Gastroesophageal sphincter (tissue), 4 donors: ENCODE measurements around the gene PRMT1. TPM values are rescaled to one million over a fixed set of nuclear protein-coding genes. Genes with fewer than 3 reads are reported as not detected.
A peak's percentile ranks its signal among the peaks of the same experiment; 100 is the strongest.

Experiments used
- ATAC-seq: fragments of 150-250 bp; one replicate; pipeline ENCODE4 v1.9.1; 2016; ENCODE audit warnings: mild to moderate bottlenecking, moderate library complexity
- H3K27ac ChIP-seq, 4 donors: fragments of 200-600 bp; sonication (generic) in 3 of 4; 1 replicate in 3 of 4; 2 replicates in 1 of 4; pipeline ENCODE4 v1.5.1; 2016 to 2019
- H3K27me3 ChIP-seq: fragments of 200-600 bp; sonication (generic); one replicate; pipeline ENCODE4 v1.5.1; 2019
- H3K36me3 ChIP-seq, 2 donors: fragments of 200-600 bp; sonication (generic); one replicate each; pipeline ENCODE4 v1.5.1; 2019; ENCODE audit warnings: control low read depth in 1 of 2
- H3K4me1 ChIP-seq, 3 donors: fragments of 200-600 bp; sonication (generic); 1 replicate in 2 of 3; 2 replicates in 1 of 3; pipeline ENCODE4 v1.5.1; 2016 to 2019; ENCODE audit warnings: control low read depth in 2 of 3
- H3K4me3 ChIP-seq, 2 donors: fragments of 200-600 bp; sonication (generic); one replicate each; pipeline ENCODE4 v1.5.1; 2019; ENCODE audit warnings: mild to moderate bottlenecking in 1 of 2, moderate library complexity in 1 of 2
- H3K9me3 ChIP-seq, 3 donors: fragments of 200-600 bp; sonication (generic); one replicate each; pipeline ENCODE4 v1.5.1; 2017 to 2019; ENCODE audit warnings: control low read depth in 2 of 3
- CTCF ChIP-seq, 4 experiments: fragments of 200-600 bp in 2 of 4; fragments of 450-650 bp in 2 of 4; sonication (generic) in 1 of 4; IDR thresholded peaks; one replicate each; pipeline ENCODE4 v1.5.1; 2017 to 2019; ENCODE audit warnings: antibody characterized with exemption in 4 of 4, mild to moderate bottlenecking in 2 of 4, moderate library complexity in 2 of 4
- EP300 ChIP-seq: sonication (generic); formaldehyde crosslinking; IDR thresholded peaks from one replicate; pipeline ENCODE4 v1.6.1; 2017; ENCODE audit warnings: antibody characterized with exemption, mild to moderate bottlenecking
- POLR2A ChIP-seq, 2 donors: fragments of 450-650 bp; IDR thresholded peaks; one replicate each; pipeline ENCODE4 v1.6.1; 2017; ENCODE audit warnings: antibody characterized with exemption in 2 of 2, mild to moderate bottlenecking in 2 of 2, moderate library complexity in 1 of 2
- POLR2AphosphoS5 ChIP-seq: sonication (generic); formaldehyde crosslinking; IDR thresholded peaks from one replicate; pipeline ENCODE4 v1.6.1; 2017; ENCODE audit warnings: antibody characterized with exemption
- WGBS, 2 donors: methylation state at CpG; one replicate each; pipeline ENCODE4 v1.1.5; 2018; ENCODE audit warnings: low coverage in 1 of 2; 5-methylcytosine and 5-hydroxymethylcytosine counted together
- total RNA-seq, 4 donors: library from RNA; depleted of rRNA; stranded (reverse); fragments of >200 nt; gene quantifications; one replicate each; pipeline ENCODE4 v1.1.0, GENCODE V29; 2016

PRMT1 gene
- total RNA-seq, 4 donors from 2014 or later = 137 to 152 (median 146) TPM

- Histone ChIP-seq H3K27ac (peak within 1 kb of the TSS in 3 of 4 donors; percentile 62 to 72 (median 71)), H3K9me3 (no peaks in the 10 kb centered on the region), H3K36me3 (peaks cover 0 to 43% of the 10 kb centered on the region in 2 donors), H3K4me3 (peak within 1 kb of the TSS; percentile 25 to 52), H3K4me1 (peaks cover 0 to 37% (median 24%) of the 10 kb centered on the region in 3 donors), H3K27me3 (peaks cover 37% of the 10 kb centered on the region)
- TF ChIP-seq CTCF (IDR thresholded peaks at IDR 0.05) = peak in 3 of 4 experiments; percentile 36 to 57 (median 42)
- TF ChIP-seq POLR2A (IDR thresholded peaks at IDR 0.05) = no peak
- 28% methylated on average over 5 of the region's 54 CpGs; no CpG with 5 or more reads in 1 of the 2 donors for WGBS, 2 donors
- ATAC-seq = peak; percentile 35
Observed at GRCh38 chr19:49689133-49690078, 12.3 kb downstream of the PRMT1 start, which contains the start of gene ADM5. Gene ADM5, plus strand, starts transcription at chr19:49689594. Its CDS starts 244 bp downstream, at chr19:49689838.

- peak overlapping the region in 3 of 4 donors; percentile 46 to 72 (median 71) for H3K27ac ChIP-seq
- H3K4me1 ChIP-seq = peaks cover 0 to 37% (median 24%) of the 10 kb centered on the region in 3 donors
- WGBS, 2 donors = 10% methylated on average over 15 of the region's 39 CpGs; no CpG with 5 or more reads in 1 of the 2 donors
Observed at GRCh38 chr19:49690079-49690655, 13.1 kb downstream of the PRMT1 start.

DNA sequence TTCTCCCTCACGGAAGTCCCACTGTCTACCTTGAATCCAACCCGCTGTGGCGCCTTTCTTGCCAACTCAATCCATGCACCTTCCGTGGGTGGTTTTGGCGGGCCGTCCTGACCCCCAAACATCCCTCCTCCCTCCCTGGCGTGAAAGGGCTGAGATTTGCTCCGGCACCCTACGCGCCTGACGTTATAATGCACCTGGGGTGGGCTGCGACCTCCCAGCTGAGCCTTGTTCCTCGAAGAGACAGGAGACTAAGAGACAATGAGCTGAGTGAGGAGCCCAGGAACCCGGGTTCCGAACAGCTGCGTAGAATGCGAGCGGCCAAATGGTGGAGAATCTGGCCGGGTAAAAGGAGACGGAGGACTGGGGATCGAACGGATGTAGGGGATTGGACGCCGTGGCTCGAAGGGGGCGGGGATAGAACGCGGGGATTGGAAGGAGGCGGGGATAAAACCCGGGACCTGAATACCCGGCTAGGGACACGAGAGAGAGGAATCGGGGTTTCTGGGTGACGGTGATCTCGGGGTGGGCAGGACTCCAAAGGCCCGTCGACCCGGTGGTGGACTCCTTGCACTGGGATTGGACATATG is 13.7 kb downstream of the PRMT1 start, which contains the start of gene CPT1C:
TSS of gene CPT1C (plus strand) at position 461 of the 587 bp plus-strand sequence. CDS start 1,137 bp downstream, outside the sequence.
- TF ChIP-seq POLR2AphosphoS5 (no peak), POLR2A (IDR thresholded peaks at IDR 0.05) (peak in 1 of 2 donors; percentile 21)
- Histone ChIP-seq H3K27ac (peak within 1 kb of the TSS in 3 of 4 donors; percentile 46 to 72 (median 71)), H3K9me3 (no peaks in the 10 kb centered on the region), H3K4me3 (peak within 1 kb of the TSS; percentile 25 to 52), H3K36me3 (peaks cover 0 to 30% of the 10 kb centered on the region in 2 donors), H3K4me1 (peaks cover 0 to 37% (median 24%) of the 10 kb centered on the region in 3 donors), H3K27me3 (peaks cover 37% of the 10 kb centered on the region)
- peak; percentile 88 for ATAC-seq
- 1 to 2% methylated on average over 16 to 28 of the region's 38 CpGs for WGBS, 2 donors

More at GRCh38 chr19:49690079-49690655, 13.1 kb downstream of the PRMT1 start:
- Histone ChIP-seq H3K36me3 (peaks cover 0 to 36% of the 10 kb centered on the region in 2 donors), H3K4me3 (peak overlapping the region; percentile 25 to 52), H3K27me3 (peaks cover 37% of the 10 kb centered on the region), H3K9me3 (no peaks in the 10 kb centered on the region)
- TF ChIP-seq CTCF (IDR thresholded peaks at IDR 0.05) = peak in 1 of 4 experiments; percentile 13
- no peak for TF ChIP-seq EP300
- peak; percentile 13 for ATAC-seq

DNA sequence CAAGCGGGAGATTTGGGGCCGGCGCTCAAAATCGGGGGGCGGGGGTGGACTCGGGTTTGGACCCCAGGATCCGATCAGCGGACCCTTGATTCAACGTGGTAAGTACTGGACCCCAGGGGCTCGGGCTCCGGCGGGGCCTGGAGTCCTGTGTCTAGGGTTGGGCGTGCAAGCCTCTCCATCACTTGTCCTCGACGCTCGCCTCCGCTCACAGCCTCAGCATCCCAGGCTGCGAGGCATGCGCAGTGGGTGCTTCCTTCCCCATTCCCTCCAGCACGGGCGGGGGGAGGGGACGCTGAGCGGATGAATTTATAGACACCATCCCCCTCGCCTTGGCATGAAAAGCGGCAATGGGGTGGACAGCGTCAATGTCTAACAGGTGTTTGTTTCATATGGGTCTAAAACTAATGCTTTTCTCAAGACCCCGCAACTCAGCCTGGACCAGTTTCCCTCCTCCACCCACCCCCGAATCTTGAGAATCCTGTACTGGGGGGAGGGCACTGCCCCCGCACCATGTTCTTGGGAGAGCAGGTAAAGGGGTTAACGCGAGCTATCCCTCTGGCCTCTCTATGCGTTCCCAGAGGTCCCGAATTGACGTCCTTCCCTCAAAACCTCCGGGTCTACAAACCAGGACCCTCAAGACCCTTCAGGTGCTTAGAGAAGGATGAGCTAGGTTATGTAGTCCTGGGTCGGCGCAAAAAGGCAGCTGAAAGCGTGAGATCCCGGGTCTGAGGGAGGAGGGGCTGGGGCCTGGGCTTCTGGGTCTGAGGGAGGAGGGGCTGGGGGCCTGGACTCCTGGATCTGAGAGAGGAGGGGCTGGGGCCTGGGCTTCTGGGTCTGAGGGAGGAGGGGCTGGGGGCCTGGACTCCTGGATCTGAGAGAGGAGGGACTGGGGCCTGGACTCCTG is 14.4 kb downstream of the PRMT1 start:
- 5% methylated on average over 5 to 8 of the region's 39 CpGs for WGBS, 2 donors
- peak; percentile 48 for ATAC-seq
- Histone ChIP-seq H3K4me3 (peak overlapping the region; percentile 25 to 52), H3K4me1 (peaks cover 0 to 37% (median 24%) of the 10 kb centered on the region in 3 donors), H3K27ac (peak overlapping the region in 3 of 4 donors; percentile 46 to 72 (median 71)), H3K27me3 (peaks cover 37% of the 10 kb centered on the region), H3K36me3 (peaks cover 0 to 22% of the 10 kb centered on the region in 2 donors), H3K9me3 (no peaks in the 10 kb centered on the region)
- TF ChIP-seq POLR2A (IDR thresholded peaks at IDR 0.05) (no peak), CTCF (IDR thresholded peaks at IDR 0.05) (no peak), POLR2AphosphoS5 (no peak), EP300 (no peak)
